ENCODE results near the gene FGF21. TPM values are rescaled to one million over a fixed set of nuclear protein-coding genes. Genes with fewer than 3 reads are reported as not detected.
"Not testable (repeated sequence)": the region's sequence is repeated elsewhere in the genome, so short reads cannot be mapped to it uniquely, and the experiment has no call there.

FGF21 gene
- total RNA-seq, 5 donors from 2014 or later (not counting 1 experiment from before 2014, with no cell fraction given) = not detected

GRCh38 chr19:48714759-48715675 is 40.3 kb upstream of the FGF21 start:
- Mint-ChIP-seq H3K27me3 (no peaks in the 10 kb centered on the region), H3K36me3 (no peaks in the 10 kb centered on the region), H3K4me1 (peaks cover 16 to 21% (median 17%) of the 10 kb centered on the region in 3 donors), H3K27ac (peak overlapping the region; percentile 55 to 78), H3K4me3 (peak overlapping the region; percentile 84 to 86 (median 85)), H3K9me3 (no peaks in the 10 kb centered on the region)
- WGBS (ENCODE audit: insufficient coverage) = 80% methylated on average over 23 of the region's 26 CpGs
- Histone ChIP-seq H3K4me1 (ENCODE audit: control insufficient read depth in 1 of 2, extremely low read depth in 1 of 2, insufficient read depth in 2 of 2, low read length in 2 of 2) (peaks cover 2 to 21% of the 10 kb centered on the region in 2 experiments), H3K4me3 (ENCODE audit: control insufficient read depth in 1 of 2, extremely low read depth in 1 of 2, low read length in 1 of 2) (peak overlapping the region; percentile 60 to 62), H3K27ac (ENCODE audit: low read length) (peak overlapping the region; percentile 69), H3K27me3 (replicated peaks in 1 of 2; ENCODE audit: control insufficient read depth in 2 of 2, extremely low read depth in 1 of 2, insufficient read depth in 2 of 2, low read length in 1 of 2) (no peaks in the 10 kb centered on the region), H3K9me3 (no peaks in the 10 kb centered on the region), H3K36me3 (ENCODE audit: control insufficient read depth in 2 of 2, extremely low read depth in 1 of 2, insufficient read depth in 1 of 2, low read length in 1 of 2) (no peaks in the 10 kb centered on the region)
- POLR2A ChIA-PET = no interaction called here
- ATAC-seq (replicated peaks in 1 of 4) (no peak), DNase-seq (no peak)
- CTCF ChIA-PET = interaction anchor here in 1 of 2 donors (0.7 kb wide), 1 partner anchor 21 kb away, joined by 4 read pairs; no protein-coding TSS in a partner anchor

DNA sequence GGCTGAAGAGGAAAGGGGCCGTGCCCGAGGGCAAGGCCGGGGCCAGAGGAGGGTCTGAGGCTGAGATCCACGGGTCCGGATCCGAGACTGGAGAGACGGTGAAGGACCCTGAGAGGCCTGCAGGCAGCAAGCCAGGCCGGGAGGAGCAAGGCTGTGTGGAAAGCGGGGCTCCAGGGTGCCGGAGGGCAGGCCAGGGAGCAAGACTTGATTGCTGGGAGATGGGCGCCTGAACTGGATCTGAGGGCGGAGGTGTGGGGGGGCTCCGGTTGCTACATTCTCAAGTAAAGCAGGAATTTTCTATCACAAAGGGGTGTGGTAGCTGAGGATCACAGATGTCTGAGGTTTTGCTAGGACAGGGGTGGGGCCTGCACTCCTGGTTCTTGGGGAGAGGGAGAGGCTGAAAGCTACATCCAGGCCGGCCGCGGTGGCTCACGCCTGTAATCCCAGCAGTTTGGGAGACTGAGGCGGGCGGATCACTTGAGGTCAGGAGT is 39.6 kb upstream of the FGF21 start:
- Mint-ChIP-seq H3K36me3 (no peaks in the 10 kb centered on the region), H3K4me3 (peak overlapping the region; percentile 49 to 85 (median 62)), H3K9me3 (no peaks in the 10 kb centered on the region), H3K27ac (peak overlapping the region in 1 of 2 donors; percentile 39), H3K4me1 (peaks cover 20 to 25% (median 21%) of the 10 kb centered on the region in 3 donors), H3K27me3 (no peaks in the 10 kb centered on the region)
- Histone ChIP-seq H3K9me3 (no peaks in the 10 kb centered on the region), H3K4me1 (ENCODE audit: control insufficient read depth in 1 of 2, extremely low read depth in 1 of 2, insufficient read depth in 2 of 2, low read length in 2 of 2) (peaks cover 2 to 26% of the 10 kb centered on the region in 2 experiments), H3K4me3 (ENCODE audit: control insufficient read depth in 1 of 2, extremely low read depth in 1 of 2, low read length in 1 of 2) (no peak overlapping the region), H3K27ac (ENCODE audit: low read length) (no peak overlapping the region), H3K36me3 (ENCODE audit: control insufficient read depth in 2 of 2, extremely low read depth in 1 of 2, insufficient read depth in 1 of 2, low read length in 1 of 2) (no peaks in the 10 kb centered on the region), H3K27me3 (replicated peaks in 1 of 2; ENCODE audit: control insufficient read depth in 2 of 2, extremely low read depth in 1 of 2, insufficient read depth in 2 of 2, low read length in 1 of 2) (no peaks in the 10 kb centered on the region)
- ATAC-seq (replicated peaks in 1 of 4) = no peak
- ChIA-PET CTCF (no interaction called here), POLR2A (no interaction called here)
- 95% methylated on average over 16 of the region's 19 CpGs for WGBS (ENCODE audit: insufficient coverage)
- DNase-seq = no peak

- WGBS (ENCODE audit: insufficient coverage) = 68% methylated on average over 21 of the region's 24 CpGs
- H3K4me1 ChIP-seq (ENCODE audit: control insufficient read depth in 1 of 2, extremely low read depth in 1 of 2, insufficient read depth in 2 of 2, low read length in 2 of 2) = peaks cover 5 to 36% of the 10 kb centered on the region in 2 experiments
- CTCF ChIA-PET = no interaction called here
Measured at GRCh38 chr19:48716562-48717291, 38.6 kb upstream of the FGF21 start.

GRCh38 chr19:48718106-48718505 is 37.2 kb upstream of the FGF21 start:
- H3K27me3 ChIP-seq (replicated peaks in 1 of 2; ENCODE audit: control insufficient read depth in 2 of 2, extremely low read depth in 1 of 2, insufficient read depth in 2 of 2, low read length in 1 of 2); H3K27me3 Mint-ChIP-seq; DNase-seq; H3K9me3 ChIP-seq; ATAC-seq (replicated peaks in 1 of 4); H3K36me3 Mint-ChIP-seq; H3K36me3 ChIP-seq (ENCODE audit: control insufficient read depth in 2 of 2, extremely low read depth in 1 of 2, insufficient read depth in 1 of 2, low read length in 1 of 2); H3K4me3 ChIP-seq (ENCODE audit: control insufficient read depth in 1 of 2, extremely low read depth in 1 of 2, low read length in 1 of 2); H3K27ac Mint-ChIP-seq; H3K4me3 Mint-ChIP-seq; H3K9me3 Mint-ChIP-seq; POLR2A ChIA-PET; H3K27ac ChIP-seq (ENCODE audit: low read length); CTCF ChIA-PET: not testable (repeated sequence)
- H3K4me1 Mint-ChIP-seq = peaks cover 17 to 29% (median 20%) of the 10 kb centered on the region in 3 donors
- 100% methylated on average over 4 of the region's 13 CpGs for WGBS (ENCODE audit: insufficient coverage)
- H3K4me1 ChIP-seq (ENCODE audit: control insufficient read depth in 1 of 2, extremely low read depth in 1 of 2, insufficient read depth in 2 of 2, low read length in 2 of 2) = peaks cover 5 to 32% of the 10 kb centered on the region in 2 experiments

More at GRCh38 chr19:48716562-48717291, 38.6 kb upstream of the FGF21 start:
- Mint-ChIP-seq H3K4me1 (peaks cover 24 to 32% (median 26%) of the 10 kb centered on the region in 3 donors), H3K9me3 (no peaks in the 10 kb centered on the region), H3K27me3 (no peaks in the 10 kb centered on the region), H3K27ac (no peak overlapping the region), H3K36me3 (no peaks in the 10 kb centered on the region), H3K4me3 (no peak overlapping the region)
- no peak for DNase-seq
- Histone ChIP-seq H3K36me3 (ENCODE audit: control insufficient read depth in 2 of 2, extremely low read depth in 1 of 2, insufficient read depth in 1 of 2, low read length in 1 of 2) (no peaks in the 10 kb centered on the region), H3K27me3 (replicated peaks in 1 of 2; ENCODE audit: control insufficient read depth in 2 of 2, extremely low read depth in 1 of 2, insufficient read depth in 2 of 2, low read length in 1 of 2) (no peaks in the 10 kb centered on the region), H3K4me3 (ENCODE audit: control insufficient read depth in 1 of 2, extremely low read depth in 1 of 2, low read length in 1 of 2) (no peak overlapping the region), H3K9me3 (no peaks in the 10 kb centered on the region), H3K27ac (ENCODE audit: low read length) (no peak overlapping the region)
- no peak for ATAC-seq (replicated peaks in 1 of 4)
- POLR2A ChIA-PET = no interaction called here

GRCh38 chr19:48718711-48719231 is 36.6 kb upstream of the FGF21 start:
- WGBS (ENCODE audit: insufficient coverage) = 95% methylated on average over 14 of the region's 15 CpGs
- Histone ChIP-seq H3K4me3 (ENCODE audit: control insufficient read depth in 1 of 2, extremely low read depth in 1 of 2, low read length in 1 of 2) (no peak overlapping the region), H3K9me3 (no peaks in the 10 kb centered on the region), H3K27ac (ENCODE audit: low read length) (no peak overlapping the region), H3K27me3 (replicated peaks in 1 of 2; ENCODE audit: control insufficient read depth in 2 of 2, extremely low read depth in 1 of 2, insufficient read depth in 2 of 2, low read length in 1 of 2) (no peaks in the 10 kb centered on the region), H3K4me1 (ENCODE audit: control insufficient read depth in 1 of 2, extremely low read depth in 1 of 2, insufficient read depth in 2 of 2, low read length in 2 of 2) (peaks cover 5 to 25% of the 10 kb centered on the region in 2 experiments), H3K36me3 (ENCODE audit: control insufficient read depth in 2 of 2, extremely low read depth in 1 of 2, insufficient read depth in 1 of 2, low read length in 1 of 2) (no peaks in the 10 kb centered on the region)
- no peaks in the 10 kb centered on the region for H3K9me3 Mint-ChIP-seq
- H3K4me3 Mint-ChIP-seq = no peak overlapping the region
- peaks cover 16 to 25% (median 18%) of the 10 kb centered on the region in 3 donors for H3K4me1 Mint-ChIP-seq
- H3K27ac Mint-ChIP-seq = no peak overlapping the region
- no peaks in the 10 kb centered on the region for H3K27me3 Mint-ChIP-seq
- no peaks in the 10 kb centered on the region for H3K36me3 Mint-ChIP-seq
- POLR2A ChIA-PET = no interaction called here
- CTCF ChIA-PET = no interaction called here
- ATAC-seq (replicated peaks in 1 of 4) (no peak), DNase-seq (no peak)

All from T-cell (primary cell).